ENCODE results near the gene LAMA2. TPM values are rescaled to one million over a fixed set of nuclear protein-coding genes. Genes with fewer than 3 reads are reported as not detected.
A peak's percentile ranks its signal among the peaks of the same experiment; 100 is the strongest.

LAMA2 gene
- polyA plus RNA-seq, 1 donor from 2014 or later = 2.5 TPM

DNA sequence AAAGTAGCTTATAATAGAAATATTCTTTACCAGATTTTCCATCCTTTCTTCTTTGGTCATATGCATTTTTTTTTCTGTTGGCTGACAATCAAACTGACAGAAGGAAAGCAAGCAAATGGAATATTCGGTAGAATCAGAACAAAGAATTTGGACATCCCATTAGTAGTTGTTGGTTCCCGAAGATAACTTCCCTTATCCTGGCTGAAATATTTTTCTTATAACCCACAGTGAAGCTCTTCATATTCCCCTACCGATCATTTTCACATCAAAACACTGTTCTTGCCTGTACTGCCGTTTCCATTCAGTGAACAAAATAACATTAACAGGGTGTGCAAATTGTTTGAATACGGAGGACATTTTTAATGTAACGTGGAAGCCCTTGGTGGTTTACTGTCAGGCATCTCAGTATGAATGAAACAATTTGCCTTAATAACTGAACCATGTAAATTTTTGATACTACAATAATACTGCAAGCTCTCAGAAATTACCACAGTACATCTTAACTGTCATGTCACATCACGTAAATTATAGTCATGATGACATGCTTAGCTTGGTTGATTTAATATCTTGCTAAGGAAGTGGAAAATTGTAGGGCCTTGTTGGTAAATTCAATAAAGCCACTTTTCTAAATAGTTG lies 311.5 kb downstream of the LAMA2 start:
- no peak overlapping the region for H3K9ac ChIP-seq (ENCODE audit: low read length)
- H3K4me3 ChIP-seq (ENCODE audit: low read length) = no peak overlapping the region
- no peaks in the 10 kb centered on the region for H3K9me3 ChIP-seq (ENCODE audit: low read length)
- H3K79me2 ChIP-seq (replicated peaks; ENCODE audit: insufficient read depth, low read length) = no peaks in the 10 kb centered on the region
- no peaks in the 10 kb centered on the region for H4K20me1 ChIP-seq (ENCODE audit: insufficient read depth)
- no peak overlapping the region for H3K27ac ChIP-seq (ENCODE audit: low read length)
- no peak overlapping the region for H3K4me2 ChIP-seq (ENCODE audit: low read length)
- H3K9me2 ChIP-seq (ENCODE audit: insufficient read depth, low read length) = no peaks in the 10 kb centered on the region
- peaks cover 13% of the 10 kb centered on the region for H3K27me3 ChIP-seq (ENCODE audit: insufficient read depth, low read depth, low read length)
- no peak for TF ChIP-seq EZH2 (IDR thresholded peaks at IDR 0.05; ENCODE audit: borderline replicate concordance, insufficient read depth, low read length, poor library complexity, severe bottlenecking)
- no peak for TF ChIP-seq MXI1 (conservative IDR thresholded peaks at IDR 0.05; ENCODE audit: poor library complexity, severe bottlenecking)
- TF ChIP-seq EP300 (conservative IDR thresholded peaks at IDR 0.05; ENCODE audit: poor library complexity, severe bottlenecking) = peak; percentile 93
- no peak for TF ChIP-seq TAF1 (IDR thresholded peaks at IDR 0.05; ENCODE audit: low read depth)
- no peak for TF ChIP-seq RAD21 (conservative IDR thresholded peaks at IDR 0.05)
- no peak for TF ChIP-seq SMC3 (conservative IDR thresholded peaks at IDR 0.05; ENCODE audit: poor library complexity)
- peak; percentile 95 for TF ChIP-seq POLR2AphosphoS5 (IDR thresholded peaks at IDR 0.05)
- TF ChIP-seq, protein P1, sequence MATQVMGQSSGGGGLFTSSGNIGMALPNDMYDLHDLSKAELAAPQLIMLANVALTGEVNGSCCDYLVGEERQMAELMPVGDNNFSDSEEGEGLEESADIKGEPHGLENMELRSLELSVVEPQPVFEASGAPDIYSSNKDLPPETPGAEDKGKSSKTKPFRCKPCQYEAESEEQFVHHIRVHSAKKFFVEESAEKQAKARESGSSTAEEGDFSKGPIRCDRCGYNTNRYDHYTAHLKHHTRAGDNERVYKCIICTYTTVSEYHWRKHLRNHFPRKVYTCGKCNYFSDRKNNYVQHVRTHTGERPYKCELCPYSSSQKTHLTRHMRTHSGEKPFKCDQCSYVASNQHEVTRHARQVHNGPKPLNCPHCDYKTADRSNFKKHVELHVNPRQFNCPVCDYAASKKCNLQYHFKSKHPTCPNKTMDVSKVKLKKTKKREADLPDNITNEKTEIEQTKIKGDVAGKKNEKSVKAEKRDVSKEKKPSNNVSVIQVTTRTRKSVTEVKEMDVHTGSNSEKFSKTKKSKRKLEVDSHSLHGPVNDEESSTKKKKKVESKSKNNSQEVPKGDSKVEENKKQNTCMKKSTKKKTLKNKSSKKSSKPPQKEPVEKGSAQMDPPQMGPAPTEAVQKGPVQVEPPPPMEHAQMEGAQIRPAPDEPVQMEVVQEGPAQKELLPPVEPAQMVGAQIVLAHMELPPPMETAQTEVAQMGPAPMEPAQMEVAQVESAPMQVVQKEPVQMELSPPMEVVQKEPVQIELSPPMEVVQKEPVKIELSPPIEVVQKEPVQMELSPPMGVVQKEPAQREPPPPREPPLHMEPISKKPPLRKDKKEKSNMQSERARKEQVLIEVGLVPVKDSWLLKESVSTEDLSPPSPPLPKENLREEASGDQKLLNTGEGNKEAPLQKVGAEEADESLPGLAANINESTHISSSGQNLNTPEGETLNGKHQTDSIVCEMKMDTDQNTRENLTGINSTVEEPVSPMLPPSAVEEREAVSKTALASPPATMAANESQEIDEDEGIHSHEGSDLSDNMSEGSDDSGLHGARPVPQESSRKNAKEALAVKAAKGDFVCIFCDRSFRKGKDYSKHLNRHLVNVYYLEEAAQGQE (IDR thresholded peaks at IDR 0.05; ENCODE audit: borderline replicate concordance) = peak; percentile 27
- TF ChIP-seq, protein P2, sequence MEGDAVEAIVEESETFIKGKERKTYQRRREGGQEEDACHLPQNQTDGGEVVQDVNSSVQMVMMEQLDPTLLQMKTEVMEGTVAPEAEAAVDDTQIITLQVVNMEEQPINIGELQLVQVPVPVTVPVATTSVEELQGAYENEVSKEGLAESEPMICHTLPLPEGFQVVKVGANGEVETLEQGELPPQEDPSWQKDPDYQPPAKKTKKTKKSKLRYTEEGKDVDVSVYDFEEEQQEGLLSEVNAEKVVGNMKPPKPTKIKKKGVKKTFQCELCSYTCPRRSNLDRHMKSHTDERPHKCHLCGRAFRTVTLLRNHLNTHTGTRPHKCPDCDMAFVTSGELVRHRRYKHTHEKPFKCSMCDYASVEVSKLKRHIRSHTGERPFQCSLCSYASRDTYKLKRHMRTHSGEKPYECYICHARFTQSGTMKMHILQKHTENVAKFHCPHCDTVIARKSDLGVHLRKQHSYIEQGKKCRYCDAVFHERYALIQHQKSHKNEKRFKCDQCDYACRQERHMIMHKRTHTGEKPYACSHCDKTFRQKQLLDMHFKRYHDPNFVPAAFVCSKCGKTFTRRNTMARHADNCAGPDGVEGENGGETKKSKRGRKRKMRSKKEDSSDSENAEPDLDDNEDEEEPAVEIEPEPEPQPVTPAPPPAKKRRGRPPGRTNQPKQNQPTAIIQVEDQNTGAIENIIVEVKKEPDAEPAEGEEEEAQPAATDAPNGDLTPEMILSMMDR (IDR thresholded peaks at IDR 0.05; ENCODE audit: poor library complexity, severe bottlenecking) = no peak
- H3K36me3 ChIP-seq (ENCODE audit: insufficient read depth, low read length) = no peaks in the 10 kb centered on the region
- no peak overlapping the region for H2AFZ ChIP-seq (ENCODE audit: low read depth, low read length)
- peaks cover 4% of the 10 kb centered on the region for H3F3A ChIP-seq (ENCODE audit: insufficient read depth, low read length, poor library complexity, severe bottlenecking)

DNA sequence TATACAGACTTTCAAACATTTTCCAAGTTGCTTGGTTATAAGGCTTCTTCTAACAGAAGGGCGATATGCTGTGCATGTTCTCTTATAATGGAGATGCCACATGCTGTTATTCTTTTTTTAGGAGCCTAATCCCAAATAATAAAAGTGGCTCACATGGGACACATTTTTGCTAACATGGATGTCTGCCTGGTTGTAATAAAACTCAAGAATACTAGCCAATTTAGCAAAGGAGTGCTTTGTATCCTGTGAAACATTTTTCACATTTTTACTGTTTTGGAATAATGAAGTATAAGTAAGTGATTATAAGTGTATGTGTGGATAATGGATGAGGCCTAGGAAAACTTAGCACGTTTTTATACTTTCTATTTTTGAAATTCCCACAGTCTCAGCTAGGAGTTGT lies 312.2 kb downstream of the LAMA2 start:
- Histone ChIP-seq H3K27ac (ENCODE audit: low read length) (no peak overlapping the region), H3K9ac (ENCODE audit: low read length) (no peak overlapping the region), H2AFZ (ENCODE audit: low read depth, low read length) (no peak overlapping the region), H3K4me2 (ENCODE audit: low read length) (no peak overlapping the region), H3K9me3 (ENCODE audit: low read length) (no peaks in the 10 kb centered on the region), H3K4me3 (ENCODE audit: low read length) (no peak overlapping the region), H3K79me2 (replicated peaks; ENCODE audit: insufficient read depth, low read length) (no peaks in the 10 kb centered on the region), H3K36me3 (ENCODE audit: insufficient read depth, low read length) (no peaks in the 10 kb centered on the region), H3K9me2 (ENCODE audit: insufficient read depth, low read length) (no peaks in the 10 kb centered on the region), H4K20me1 (ENCODE audit: insufficient read depth) (no peaks in the 10 kb centered on the region), H3F3A (ENCODE audit: insufficient read depth, low read length, poor library complexity, severe bottlenecking) (peaks cover 4% of the 10 kb centered on the region), H3K27me3 (ENCODE audit: insufficient read depth, low read depth, low read length) (peaks cover 9% of the 10 kb centered on the region)
- TF ChIP-seq, protein P2 (IDR thresholded peaks at IDR 0.05; ENCODE audit: poor library complexity, severe bottlenecking) = no peak
- no peak for TF ChIP-seq TAF1 (IDR thresholded peaks at IDR 0.05; ENCODE audit: low read depth)
- TF ChIP-seq EZH2 (IDR thresholded peaks at IDR 0.05; ENCODE audit: borderline replicate concordance, insufficient read depth, low read length, poor library complexity, severe bottlenecking) = no peak
- no peak for TF ChIP-seq SMC3 (conservative IDR thresholded peaks at IDR 0.05; ENCODE audit: poor library complexity)
- no peak for TF ChIP-seq POLR2AphosphoS5 (IDR thresholded peaks at IDR 0.05)
- TF ChIP-seq MXI1 (conservative IDR thresholded peaks at IDR 0.05; ENCODE audit: poor library complexity, severe bottlenecking) = no peak
- TF ChIP-seq, protein P1 (IDR thresholded peaks at IDR 0.05; ENCODE audit: borderline replicate concordance) = no peak
- no peak for TF ChIP-seq RAD21 (conservative IDR thresholded peaks at IDR 0.05)
- TF ChIP-seq EP300 (conservative IDR thresholded peaks at IDR 0.05; ENCODE audit: poor library complexity, severe bottlenecking) = no peak
